CD4-positive, alpha-beta T cell treated with Interleukin-2 at 100 ng/mL for 4 hours (primary cell): ENCODE measurements around the gene PLSCR3.

Source experiments
- DNase-seq: peaks from one replicate; pipeline ENCODE4 v3.0.0-alpha.2; 2020; ENCODE audit warnings: low spot score

PLSCR3 gene

DNA sequence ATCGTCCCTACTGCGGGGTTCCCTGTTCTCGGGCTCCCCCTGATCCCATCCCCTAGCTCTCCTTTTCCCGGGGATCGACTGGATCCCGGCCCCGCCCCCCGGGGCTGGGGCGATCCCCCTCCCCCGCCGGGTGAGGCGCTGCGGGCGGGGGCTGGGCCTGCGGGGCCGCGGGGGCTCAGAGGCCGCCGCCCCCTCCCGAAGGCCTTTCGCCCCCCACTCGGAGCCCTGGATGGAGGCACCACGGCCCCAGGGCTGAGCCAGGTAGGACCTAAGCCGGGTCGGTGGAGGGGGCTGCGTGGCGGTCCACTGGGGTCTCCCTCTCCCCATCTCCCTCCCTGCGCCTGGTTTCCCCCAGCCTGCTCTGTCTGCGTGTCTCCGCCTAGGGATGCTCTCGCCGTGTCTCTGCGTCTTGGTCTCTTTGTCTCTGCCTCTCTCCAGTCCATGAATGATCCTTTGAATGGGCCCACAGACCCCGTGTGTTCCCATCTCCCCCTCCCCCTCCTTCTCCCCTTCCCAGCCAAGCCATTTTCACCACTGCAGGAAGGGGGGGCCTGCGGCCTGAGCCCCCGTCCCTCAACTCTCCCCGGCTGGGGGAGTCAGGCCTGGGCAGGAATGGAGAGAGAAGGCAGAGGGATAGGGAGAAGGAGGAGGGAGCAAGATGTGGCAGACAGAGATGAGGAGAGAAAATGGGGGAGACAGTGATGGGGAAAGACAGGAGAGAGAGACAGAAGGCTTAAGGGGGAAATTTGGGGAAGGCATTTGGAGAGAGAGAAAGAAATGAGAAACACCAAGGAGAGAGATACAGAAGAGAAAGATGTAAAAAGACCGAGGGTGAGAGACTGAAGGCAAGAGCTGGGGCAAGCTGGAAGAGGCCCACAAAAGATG, 11.3 kb upstream of the PLSCR3 start:
- no peak for DNase-seq

DNA sequence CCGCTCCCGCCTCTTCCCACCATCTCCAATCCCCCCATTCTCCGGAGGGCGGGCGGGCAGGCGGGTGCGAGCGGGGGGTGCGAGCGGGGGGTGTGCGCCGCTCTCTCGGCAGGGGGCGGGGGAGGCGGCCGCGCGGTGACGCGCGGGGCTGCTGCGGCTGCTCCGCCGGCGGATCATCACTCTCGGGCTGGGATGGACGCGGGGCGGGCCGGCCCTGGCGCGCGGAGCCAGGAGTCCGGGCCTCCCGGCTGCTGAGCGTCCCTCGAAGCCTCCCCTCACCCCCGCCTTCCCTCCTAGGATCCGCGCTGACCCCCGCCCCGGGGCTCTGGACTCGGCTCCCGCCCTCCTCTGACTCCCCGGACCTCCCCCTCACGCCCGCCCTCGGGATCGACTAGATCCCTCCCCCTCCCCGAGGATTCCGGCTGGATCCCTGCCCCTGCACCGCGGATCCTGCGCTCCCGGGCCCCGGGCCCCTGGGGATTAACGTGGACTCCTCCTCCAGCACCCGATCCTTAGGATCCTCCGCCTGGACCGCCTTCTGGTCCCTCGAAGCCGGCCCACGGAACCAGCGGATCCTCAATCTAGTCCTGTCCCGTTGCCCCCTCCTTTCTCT, 10.5 kb upstream of the PLSCR3 start:
- peak; percentile 67 for DNase-seq

DNA sequence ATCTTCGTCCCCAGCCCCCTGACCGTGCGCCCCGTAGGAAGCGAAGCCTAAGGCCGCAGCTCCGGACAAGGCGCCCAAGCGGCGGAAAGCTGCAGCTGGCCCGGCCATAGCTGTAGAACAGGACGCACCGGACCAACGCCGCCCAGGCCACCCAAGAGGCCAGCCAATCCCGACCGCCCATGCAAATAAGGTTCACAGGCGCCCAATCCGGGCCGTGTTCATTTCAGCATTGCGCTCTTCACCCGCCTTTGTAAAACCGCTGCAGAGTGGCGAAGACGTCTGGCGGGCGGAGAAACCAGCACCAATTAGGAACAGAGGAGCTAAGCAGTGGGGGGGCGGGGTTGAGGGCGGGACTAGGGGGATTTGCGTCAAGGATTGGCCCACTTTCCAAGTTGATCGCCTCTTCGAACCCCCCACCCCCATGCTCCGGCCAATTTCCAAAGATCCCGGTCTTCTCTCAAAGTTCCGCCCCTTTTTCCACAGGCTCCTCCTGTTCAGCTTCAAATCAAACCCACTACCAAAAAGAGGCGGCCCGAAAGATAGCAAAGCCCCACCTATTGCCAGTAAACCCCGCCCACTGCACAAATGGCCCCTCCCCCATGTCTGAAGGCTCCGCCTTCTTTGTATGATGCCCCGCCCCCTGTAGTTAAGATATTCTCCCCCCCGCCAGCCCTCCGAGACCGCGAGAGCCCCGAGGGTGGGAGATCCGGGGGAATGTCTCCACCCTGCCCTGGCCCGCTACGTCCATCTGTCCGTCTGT, 9.8 kb upstream of the PLSCR3 start, which contains the start of gene TMEM256:
Gene TMEM256, minus strand, starts transcription at position 121 of the 760 bp plus-strand sequence. Its CDS starts 13 bp downstream, at position 108.
- DNase-seq: peak; percentile 97

DNA sequence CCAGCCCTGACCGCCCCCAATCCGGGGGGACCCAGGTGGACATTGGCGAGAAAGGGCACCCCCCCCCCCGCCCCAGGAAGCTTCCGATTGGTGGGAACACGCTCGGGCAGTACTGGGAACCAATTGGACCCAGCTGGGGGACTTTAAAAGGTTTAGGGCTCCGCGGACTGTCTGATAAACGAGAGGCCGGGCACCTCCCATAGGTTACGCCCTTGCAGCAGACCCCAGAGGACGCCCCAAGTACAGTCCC, 9.3 kb upstream of the PLSCR3 start:
- no peak for DNase-seq

DNA sequence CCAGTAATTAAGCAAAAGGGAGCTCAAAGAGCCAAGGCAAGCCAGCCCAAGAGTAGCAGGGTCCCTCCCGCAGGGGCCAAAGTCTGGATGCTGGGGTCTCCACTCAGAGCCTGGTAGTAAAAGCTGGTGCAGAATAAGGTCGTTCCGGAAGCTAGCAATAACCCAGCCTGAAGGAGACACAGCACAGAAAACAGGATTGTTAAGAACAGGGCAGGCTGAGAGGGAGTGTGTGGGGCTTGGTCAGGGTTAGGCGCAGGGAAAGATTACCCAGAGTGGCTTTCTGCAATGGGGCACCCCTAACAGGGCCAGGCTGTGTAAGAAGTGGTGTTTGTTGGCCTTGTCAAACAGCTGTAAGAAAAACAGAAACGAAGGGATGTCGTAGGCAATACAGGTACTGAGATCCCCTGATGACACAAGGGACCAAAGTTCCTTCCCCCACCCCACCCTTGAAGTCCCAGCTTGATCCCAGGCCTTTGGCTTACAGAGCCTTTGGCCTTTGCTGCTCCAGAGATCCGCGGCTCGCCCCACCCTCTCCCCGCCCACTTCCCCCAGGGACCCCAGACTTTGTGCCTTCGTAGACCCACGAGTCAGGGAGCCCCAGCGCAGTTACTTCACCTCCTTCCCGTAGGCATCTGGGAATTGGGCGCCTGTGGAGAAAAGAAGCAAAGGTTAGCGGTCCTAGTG, 8.9 kb upstream of the PLSCR3 start:
- no peak for DNase-seq

DNA sequence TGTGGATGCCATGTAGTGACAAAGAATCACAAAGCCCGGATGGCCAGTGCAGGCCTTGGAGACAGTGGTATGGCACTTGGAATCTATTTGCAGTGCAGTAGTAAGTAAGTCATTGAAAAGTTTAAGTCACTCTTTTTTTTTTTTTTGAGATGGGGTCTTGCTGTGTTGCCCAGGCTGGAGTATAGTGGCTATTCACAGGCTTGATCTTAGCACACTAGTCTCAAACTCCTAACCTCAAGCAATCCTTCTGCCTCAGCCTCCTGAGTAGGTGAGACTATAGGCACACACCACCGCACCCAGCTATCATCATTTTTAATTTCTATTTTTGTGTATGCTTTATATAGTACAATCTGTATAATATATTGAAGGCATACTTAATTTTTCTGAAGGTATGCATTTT, 4.3 kb upstream of the PLSCR3 start:
- no peak for DNase-seq

DNA sequence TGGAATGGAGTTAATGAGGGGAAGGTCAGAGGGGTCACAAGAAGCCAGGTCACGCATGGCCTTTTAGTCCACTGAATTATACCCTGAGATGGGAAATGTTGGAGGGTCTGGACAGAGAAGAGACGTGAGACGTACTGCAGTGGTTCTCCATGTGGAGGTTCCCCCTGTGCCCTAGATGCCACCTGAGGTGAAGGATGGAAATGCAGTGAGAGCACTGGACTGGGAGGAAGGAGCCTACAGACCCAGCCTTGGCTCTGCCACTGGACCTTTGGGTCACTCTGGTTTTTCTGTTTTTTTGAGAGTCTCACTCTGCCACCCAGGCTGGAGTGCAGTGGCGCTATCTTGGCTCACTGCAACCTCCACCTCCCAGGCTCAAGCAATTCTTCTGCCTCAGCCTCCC, 1.8 kb upstream of the PLSCR3 start:
- DNase-seq: no peak

DNA sequence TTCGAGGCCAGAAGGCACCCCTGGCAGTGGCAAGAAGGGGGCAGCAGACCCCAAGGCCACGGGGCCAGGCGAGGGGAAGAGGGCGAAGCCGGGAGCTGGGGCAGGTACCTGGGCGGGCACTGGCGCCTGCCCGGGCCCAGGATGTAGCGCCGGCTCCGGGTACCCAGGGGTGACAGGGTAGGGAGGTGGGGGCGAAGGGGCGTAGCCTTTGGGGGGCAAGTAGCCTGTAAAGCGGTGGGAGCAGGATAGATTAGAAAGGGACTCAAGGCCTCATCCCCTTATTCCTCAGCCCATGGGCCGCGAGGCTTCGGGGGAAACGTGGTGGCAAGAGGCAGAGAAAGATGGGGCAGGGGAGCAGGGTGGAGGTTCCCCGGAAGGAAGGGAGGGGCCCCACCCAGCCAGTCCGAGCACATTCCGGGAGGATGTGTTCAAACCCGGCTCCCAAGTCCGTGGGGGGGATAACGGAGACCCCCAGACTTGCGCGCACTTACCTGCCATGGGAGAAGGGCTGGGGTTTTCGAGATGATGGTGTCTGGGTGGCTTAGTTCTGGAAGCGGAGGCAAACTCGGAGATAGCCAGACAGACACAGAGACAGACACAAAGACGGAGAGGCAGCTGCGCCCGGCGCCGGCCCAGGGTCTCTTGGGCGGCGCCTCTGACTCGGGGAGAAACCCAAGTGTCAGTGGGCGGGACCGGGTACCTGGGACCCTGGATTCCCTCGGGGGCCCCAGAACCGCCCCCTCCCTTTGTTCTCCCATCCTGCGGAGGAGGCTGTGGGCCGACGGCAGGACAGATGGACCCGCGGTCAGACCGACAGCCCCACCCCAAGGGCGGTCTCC, 493 bp downstream of the PLSCR3 start:
- DNase-seq: peak; percentile 73

DNA sequence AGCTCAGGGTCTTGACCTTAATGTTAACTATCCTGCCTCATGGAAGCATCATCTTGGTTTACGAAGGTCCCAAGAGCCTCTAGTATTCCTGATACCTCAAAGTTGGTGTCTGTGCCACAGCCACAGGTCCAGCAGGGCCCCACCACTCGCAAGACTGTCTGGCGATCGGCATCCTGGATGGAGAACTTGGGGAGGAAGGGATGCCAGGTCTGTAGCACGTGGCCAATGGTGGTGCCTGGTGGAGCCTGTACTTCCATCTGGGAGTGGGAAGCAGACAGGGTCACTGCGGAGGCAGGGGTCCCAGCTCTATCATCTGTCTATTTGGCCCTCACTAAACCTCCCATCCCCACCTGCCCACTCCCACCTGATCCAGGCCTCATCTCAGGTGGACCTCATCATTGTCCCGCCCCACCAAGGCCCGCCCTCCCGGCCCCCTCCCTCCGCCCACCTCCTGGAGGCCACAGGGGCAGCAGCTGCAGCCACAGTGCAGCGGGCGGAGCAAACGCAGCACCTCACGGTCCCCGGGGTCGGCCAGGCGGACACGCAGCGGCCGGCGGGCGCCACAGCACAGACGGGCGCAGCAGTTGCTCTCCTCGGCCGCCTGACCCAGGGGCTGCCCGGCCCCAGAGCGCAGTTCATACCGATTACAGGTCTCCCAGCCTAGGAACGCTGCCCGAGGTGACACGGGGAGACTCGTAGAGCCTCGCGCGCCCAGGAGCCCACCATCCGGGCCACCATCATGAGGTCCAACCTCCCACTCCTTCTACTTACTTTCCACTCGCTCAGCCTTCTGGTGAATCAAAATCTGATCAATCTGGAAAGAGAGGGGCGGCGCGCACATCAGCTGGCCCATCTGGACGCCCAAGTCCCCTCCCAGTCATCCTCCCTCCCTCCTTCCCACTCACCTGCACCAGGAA, 1.4 kb downstream of the PLSCR3 start:
- DNase-seq: no peak

DNA sequence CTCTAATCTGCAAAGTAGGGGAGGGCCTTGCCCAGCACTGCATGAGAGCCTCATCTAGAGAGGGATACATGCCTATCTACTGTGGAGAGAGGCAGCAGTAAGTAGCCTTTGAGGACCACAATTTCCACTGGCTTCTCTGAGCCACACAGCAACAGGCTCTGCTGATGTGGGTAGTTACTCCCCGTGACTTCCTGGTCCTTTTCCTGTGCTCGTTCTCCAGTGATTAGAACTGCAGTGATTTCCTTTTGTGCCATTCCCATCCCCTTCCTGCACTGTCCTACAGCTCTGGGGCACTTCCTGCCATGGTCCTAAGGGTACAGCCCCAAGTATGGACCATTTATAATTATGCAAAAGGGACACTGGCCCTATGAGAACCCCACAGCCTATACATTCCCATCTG, 3.0 kb downstream of the PLSCR3 start:
- no peak for DNase-seq

DNA sequence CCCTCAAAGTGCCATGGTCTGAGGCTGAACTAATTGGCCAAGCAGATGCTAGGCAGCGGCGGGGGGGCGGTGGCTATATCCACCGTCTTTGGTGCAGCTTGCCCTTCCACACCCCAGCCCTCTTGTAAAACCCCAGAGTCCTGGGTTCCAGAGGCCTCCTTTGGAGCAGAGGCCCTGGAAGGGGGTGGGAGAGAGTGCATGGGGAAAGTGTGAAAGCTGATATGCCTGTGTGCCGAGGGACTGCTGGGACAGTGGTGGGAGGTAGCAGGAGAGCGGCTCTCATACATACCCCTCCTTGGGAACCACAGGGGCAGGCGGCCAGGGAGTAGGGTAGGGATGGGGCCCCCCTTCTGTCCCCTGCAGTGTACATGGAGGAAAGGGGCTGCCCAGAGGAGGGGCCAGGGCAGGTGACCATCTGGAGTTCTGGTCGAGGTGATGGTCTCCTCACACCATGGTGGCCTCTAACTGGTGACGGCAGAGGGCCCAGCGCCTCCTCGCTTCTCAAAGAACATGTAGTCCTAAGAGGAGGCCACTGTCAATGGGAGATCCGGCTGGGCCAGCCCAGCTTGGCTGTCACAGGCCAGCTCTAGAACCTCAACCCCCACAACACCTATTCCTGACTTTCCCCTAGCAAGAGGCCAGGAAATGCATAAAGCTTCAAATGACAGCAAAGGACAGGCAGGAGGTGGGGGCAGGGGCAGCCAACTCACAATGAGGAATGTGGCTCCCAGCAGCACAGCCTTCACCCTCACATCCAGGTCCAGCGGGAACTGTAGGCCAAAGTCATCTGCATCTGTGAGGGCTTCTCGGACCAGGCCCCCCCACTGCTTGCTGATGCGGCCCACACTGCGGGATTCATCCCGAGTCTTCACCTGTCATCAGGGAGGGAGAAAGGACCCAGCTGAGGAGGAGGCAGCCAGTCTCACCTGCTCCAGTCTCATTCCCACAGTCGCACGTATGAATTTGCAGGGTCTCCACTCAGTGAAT, 4.1 kb downstream of the PLSCR3 start:
- DNase-seq: no peak

DNA sequence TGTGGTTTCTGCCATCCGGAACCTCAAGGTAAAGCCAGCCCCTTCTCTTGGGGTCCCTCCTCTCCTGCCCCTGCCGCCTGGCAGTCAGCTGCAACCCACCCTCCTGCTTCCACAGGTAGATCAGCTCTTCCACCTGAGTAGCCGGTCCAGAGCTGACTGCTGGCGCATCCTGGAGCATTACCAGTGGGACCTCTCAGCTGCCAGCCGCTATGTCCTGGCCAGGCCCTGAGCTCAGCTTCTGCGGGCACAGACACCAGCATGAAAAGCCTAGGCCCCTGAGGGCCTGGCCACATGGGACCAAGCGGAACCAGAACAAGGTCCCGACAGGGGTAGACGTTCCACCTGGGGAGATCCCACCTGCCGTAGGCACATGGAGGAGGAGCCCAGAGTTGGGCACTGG, 5.5 kb downstream of the PLSCR3 start:
- no peak for DNase-seq

DNA sequence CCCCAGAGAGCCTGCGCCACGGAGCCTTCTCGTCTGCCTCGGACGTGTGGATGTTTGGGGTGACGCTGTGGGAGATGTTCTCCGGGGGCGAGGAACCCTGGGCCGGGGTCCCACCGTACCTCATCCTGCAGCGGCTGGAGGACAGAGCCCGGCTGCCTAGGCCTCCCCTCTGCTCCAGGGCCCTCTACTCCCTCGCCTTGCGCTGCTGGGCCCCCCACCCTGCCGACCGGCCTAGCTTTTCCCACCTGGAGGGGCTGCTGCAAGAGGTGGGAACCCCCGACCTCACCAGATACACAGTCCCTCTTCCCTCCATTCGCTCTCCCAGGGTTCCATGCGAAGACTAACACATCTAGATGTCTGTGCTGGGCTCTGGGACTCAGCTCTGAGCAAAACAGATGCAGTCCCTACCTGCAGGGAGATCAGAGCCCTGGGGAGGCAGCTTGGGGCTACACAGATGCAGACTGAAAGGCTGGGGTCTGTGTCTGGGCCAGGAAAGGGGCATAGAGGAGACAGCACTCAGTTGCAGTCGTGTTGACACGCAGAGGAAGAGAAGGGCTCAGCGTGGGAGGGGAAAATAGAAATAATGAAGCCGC, 9.7 kb downstream of the PLSCR3 start:
- no peak for DNase-seq

DNA sequence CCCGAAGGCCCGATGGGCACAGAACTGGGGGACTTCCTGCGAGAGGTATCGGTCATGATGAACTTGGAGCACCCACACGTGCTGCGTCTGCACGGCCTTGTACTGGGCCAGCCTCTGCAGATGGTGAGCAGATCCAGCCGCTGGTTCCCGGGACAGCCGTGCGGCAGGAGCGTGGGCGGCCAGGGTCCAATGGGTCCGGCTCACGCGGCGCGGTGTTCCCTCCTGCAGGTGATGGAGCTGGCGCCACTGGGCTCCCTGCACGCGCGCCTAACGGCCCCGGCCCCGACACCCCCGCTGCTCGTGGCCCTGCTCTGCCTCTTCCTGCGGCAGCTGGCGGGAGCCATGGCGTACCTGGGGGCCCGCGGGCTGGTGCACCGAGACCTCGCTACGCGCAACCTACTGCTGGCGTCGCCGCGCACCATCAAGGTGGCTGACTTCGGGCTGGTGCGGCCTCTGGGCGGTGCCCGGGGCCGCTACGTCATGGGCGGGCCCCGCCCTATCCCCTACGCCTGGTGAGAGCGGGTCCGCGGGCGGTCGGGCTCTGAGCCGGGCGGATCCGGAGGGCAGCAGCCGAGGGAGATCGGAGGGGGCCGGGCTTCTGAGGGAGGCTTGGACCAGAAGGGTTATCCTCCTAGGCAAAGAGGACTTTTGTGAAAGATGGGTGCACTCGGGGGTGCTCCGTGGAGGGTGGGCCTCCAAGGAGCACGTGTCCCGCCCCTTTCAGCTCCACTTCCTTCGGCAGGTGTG, 10.4 kb downstream of the PLSCR3 start:
- DNase-seq: peak; percentile 78

DNA sequence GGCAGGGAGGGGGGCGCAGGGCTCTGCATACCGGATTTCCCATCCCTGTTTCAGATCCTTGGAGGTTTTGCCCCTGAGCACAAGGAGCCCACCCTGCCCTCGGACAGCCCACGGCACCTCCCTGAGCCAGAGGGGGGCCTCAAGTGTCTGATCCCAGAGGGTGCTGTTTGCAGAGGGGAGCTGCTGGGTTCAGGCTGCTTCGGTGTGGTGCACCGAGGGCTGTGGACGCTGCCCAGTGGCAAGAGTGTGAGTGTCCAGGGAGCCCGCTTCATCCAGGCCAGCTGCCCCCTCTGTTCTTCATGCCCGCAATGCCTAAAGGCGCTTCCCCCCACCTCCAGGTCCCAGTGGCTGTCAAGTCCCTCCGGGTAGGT, 11.0 kb downstream of the PLSCR3 start:
- no peak for DNase-seq

DNA sequence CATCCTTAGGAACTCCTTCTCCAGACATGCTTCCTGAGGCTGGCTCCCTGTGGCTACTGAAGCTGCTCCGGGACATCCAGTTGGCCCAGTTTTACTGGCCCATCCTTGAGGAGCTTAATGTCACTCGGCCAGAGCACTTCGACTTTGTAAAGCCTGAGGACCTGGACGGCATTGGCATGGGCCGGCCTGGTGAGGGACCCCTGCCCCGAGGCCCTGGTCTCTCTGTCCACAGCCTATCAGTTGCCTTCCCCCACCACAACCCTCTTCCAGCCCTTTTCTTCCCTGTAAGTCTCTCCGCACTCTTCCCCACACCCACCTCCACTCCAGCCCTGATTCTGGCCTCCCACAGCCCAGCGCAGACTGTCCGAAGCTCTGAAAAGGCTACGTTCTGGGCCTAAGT, 11.4 kb downstream of the PLSCR3 start:
- no peak for DNase-seq

DNA sequence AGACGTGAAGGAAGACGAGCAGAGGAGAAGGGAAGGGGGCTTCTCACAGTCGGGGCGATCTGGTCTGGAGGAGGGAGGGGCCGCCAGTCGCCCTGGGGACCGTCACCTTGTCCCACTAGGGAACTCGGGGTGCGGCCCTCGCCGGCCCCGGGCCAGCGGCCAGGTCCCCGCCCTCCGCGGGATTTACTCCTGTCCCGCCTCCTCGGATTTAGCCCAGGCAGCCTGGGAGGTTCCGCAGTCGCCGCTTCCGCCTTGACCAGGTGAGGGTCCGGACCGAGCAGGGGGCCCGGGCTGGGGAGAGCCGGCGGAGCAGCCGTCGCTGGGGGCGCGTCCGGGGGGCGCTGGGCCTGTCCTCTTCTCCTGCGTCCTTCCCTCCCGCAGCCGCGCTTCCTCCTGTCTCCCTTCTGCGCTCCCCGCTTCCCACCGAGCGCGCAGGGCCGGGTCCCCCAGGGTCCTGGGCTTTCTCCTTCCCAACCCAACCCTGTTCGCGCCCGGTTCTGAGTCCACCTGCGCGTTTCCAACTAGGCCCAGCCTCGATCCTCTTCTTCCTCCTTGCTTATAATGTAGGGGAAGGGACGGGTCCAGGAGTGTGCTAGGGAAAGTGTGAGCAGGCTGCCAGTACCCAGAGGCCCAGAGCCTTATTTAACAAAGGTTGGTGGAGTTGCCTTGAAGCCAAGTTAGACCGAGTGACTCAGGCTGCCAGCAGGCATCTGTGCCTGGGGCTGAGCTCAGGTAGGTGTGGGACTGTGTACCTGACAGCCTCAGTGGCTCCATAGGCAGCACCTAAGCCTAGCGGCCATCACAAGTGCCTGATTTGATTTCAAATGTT, 13.3 kb downstream of the PLSCR3 start, which contains the start of gene TNK1:
Gene TNK1, plus strand, starts transcription at position 235 of the 829 bp plus-strand sequence. CDS start 1,838 bp downstream, outside the sequence.
- no peak for DNase-seq
